Measurements from ENCODE around the gene CFDP1.

Gene CFDP1

DNA sequence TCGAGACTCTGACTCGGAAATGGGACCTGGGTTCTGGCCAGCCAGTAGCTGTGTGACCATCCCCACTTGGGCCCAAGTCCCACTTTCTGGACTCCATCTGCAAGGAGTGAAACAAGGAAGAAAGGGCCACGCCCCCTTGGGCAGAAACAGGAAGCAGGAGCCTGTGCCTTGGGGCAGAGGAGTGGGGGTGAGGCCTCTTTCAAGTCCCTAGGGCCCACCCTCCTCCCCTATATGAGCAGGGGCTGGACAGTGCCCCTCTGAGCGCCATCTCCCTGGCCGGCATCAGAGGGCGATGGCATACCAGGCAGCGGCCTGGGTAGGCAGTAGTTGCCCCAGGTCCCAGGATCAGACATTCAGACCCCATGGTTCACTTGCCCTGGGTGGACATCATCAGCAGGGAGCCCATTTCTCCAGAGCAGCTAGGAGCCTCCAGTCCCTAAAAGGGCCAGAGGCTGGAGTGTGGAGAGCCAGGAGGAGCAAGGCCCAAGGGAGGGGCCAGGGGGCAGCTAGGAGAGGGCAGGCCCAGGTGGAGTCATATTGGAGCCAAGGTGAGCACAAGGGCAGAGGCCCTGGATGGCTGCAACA, 189.0 kb downstream of the CFDP1 start:
- DNase-seq (ENCODE audit: low read depth) = no peak
- TF ChIP-seq, protein P1, sequence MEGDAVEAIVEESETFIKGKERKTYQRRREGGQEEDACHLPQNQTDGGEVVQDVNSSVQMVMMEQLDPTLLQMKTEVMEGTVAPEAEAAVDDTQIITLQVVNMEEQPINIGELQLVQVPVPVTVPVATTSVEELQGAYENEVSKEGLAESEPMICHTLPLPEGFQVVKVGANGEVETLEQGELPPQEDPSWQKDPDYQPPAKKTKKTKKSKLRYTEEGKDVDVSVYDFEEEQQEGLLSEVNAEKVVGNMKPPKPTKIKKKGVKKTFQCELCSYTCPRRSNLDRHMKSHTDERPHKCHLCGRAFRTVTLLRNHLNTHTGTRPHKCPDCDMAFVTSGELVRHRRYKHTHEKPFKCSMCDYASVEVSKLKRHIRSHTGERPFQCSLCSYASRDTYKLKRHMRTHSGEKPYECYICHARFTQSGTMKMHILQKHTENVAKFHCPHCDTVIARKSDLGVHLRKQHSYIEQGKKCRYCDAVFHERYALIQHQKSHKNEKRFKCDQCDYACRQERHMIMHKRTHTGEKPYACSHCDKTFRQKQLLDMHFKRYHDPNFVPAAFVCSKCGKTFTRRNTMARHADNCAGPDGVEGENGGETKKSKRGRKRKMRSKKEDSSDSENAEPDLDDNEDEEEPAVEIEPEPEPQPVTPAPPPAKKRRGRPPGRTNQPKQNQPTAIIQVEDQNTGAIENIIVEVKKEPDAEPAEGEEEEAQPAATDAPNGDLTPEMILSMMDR (IDR thresholded peaks at IDR 0.05; ENCODE audit: insufficient read depth, low read depth, low read length, missing control alignments) = no peak
- no peak overlapping the region for H3K4me3 ChIP-seq (ENCODE audit: low read depth, low read length)
